Midbrain (tissue), 1 donor: Measurements from ENCODE around the gene GSX1.
"Not testable (repeated sequence)": the region's sequence is repeated elsewhere in the genome, so short reads cannot be mapped to it uniquely, and the experiment has no call there.

Experiments
- DNase-seq: peaks from one replicate; lab custom pipeline; 2025; lab: John Stamatoyannopoulos, UW

The GSX1 gene

DNA sequence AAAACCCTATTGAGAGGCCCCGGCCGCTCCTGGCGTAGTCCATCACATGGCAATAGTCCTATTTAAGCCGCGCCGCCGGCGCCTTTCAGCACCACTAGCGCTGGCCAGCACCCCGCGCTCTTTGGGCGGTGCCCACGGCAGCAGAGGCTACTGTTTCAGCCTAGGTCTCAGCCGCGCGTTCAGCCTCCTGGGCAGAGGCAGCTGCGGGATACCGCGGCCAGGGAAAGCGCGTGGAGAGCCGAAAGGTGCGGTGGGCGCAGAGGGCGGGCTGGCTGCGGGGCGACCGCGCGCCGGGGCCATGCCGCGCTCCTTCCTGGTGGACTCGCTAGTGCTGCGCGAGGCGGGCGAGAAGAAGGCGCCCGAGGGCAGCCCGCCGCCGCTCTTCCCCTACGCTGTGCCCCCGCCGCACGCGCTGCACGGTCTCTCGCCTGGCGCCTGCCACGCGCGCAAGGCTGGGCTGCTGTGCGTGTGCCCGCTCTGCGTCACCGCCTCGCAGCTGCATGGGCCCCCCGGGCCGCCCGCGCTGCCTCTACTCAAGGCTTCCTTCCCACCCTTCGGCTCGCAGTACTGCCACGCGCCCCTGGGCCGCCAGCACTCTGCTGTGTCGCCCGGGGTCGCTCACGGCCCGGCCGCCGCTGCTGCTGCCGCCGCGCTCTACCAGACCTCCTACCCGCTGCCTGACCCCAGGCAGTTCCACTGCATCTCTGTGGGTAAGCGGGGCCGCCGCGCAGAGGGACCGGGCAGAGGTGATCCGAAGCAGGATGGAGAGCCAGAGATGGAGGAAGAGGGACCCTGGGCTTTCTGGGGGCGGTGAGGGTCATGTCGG lies at the start of gene GSX1:
GSX1 (plus strand) TSS at position 91 of the 826 bp plus-strand sequence; CDS start at position 299, 208 bp downstream.
- peak; percentile 43 for DNase-seq

DNA sequence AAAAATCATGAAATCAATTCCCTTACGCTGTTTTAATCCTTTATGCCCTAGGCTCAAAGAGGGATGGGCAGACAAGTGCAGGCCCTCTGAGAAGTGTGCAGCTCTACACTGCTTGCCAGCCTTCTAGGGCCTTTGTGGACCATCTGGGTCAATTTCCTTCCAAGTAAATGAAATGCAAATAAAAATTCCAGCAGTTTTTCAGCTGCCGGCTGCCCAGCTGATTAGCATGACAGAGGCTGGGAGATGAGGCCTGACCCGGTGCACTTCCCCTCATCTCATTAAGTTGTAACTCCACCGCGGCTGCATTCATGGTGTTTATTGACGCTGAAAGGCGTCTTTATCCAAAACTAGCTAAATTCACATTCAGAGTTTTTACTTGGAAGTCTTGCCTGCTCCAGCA lies 47.5 kb upstream of the GSX1 start:
- no peak for DNase-seq

DNA sequence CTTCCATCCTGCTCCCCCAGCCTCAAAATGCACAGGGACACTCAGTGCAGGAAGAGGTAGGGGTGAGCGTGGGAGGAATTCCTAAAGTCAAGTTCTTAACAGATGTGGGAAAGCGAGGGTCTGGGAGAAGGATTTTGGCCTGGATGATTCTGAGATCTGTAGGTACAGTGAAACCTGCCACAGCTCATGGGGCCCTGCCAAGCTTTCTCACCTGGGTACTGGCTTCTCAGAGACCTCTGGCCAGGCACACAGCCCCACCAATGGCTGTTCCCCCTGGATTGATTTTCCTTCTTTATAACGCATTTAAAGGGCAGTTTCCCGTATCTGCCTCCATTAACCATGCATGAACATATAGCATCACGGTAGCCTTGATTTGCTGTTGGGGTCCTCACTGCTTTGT lies 47.0 kb upstream of the GSX1 start:
- DNase-seq: no peak

DNA sequence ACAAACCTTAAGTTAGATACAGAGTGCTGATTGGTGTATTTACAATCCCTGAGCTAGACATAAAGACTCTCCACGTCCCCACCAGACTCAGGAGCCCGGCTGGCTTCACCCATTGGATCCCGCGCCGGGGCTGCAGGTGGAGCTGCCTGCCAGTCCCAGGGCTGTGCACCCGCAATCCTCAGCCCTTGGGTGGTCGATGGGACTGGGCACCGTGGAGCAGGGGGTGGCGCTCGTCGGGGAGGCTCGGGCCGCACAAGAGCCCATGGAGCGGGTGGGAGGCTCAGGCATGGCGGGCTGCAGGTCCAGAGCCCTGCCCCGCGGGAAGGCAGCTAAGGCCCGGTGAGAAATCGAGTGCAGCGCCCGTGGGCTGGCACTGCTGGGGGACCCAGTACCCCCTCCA lies 44.1 kb upstream of the GSX1 start:
- DNase-seq: not testable (repeated sequence)

DNA sequence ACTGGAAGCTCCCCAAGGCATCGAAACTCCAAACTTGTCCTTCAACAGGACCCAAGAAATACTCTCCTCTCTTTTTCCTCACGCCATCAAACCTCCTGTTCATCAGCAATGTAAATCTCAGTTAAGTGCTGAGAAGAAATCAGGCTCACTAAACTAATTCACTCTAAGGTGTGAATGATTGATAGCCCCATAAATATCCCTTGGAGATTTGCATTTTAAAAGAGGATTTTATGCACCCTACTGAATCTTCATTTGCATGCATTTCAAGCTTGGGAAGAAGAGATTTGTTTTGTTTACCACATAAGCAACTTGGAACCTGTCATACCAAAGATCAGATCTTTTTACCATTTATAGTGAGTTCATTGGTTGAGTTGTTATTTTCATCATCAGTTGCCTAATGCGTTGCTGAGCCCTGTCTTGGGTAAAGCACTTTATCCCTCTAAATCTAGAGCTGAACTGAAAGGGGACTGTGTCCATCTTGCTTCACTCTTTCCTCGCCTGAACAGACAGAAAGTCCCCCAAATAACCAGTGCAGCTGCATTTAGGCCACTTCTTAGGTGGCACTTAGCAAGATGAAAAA lies 40.2 kb upstream of the GSX1 start:
- no peak for DNase-seq

DNA sequence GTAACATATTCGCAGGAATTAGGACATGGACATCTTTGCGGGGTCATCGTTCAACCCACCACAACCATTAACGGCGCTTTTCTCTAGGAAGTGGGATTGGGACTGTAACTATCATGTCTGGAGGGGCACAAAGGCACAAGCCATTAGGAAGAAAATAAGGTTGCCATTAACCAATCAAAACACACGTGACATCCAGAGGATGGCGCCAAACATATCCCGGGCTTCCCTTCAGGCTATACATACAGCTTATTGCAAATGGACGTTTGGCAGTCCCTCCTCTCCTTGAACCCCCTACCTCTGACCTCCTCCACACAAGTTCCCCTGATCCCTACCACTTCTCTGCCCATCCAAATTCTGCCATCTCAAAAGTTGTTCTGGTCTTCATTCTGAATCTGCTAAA lies 26.6 kb upstream of the GSX1 start:
- no peak for DNase-seq

DNA sequence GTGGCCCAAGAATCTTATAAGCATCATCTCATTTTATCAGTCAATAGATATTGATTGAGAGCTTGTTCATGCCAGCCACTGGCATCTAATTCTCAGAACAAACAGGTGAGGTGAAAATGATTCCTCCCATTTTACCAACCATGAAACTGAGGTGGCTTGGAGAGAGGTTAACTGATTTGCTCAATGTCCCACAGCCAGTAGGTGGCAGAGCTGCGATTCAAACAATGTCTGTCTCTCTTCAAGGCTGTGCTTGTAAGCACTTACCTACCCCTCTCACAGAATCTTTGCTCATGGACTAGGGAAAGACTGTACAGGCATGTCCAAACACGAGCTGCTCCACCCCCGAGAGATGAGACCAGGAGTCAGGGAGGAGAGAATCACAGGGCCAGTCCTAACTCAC lies 21.5 kb upstream of the GSX1 start:
- DNase-seq: peak; percentile 2

- DNase-seq: no peak
Measured at GRCh38 chr13:27772651-27773425, 19.4 kb upstream of the GSX1 start.

- no peak for DNase-seq
Measured at GRCh38 chr13:27774169-27774568, 18.1 kb upstream of the GSX1 start.

DNA sequence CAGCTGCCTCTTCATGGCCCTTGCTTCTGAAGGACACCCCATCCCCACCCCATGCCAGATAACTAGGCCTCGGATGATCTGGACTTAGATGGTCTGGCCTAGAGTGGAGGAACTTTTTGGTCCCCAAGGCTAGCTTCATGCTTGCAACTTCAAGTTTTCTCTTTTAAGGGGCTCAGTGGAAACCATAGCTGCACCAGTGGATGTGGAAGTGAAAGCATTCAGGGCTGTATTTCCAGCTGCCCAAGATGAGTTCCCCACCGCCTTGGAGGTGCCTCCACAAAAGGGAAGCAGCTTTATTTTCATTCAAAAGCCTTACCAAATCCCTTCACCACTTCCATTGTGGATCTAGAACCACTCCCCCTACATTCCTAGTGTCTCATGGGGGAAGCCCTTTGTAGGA lies 17.6 kb upstream of the GSX1 start:
- no peak for DNase-seq

DNA sequence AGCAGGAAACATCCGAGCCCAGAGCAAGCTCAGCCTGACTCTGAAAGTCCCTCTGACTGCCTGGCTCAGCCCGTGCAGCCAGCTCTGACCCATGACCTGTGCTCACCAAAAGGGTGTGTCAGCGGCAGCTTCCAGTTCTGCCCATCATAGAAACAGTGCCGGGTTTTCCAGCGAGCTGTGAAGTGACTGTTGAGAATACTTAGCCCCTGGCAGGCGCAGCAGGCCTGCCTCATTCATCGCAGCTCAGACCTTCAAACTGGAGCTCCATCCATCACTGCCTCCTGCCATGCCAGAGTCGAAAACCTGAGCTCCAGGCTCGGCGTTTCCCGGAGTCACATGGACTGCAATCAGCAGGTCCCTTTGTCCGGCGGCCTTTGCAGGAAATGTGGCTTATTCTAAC lies 16.3 kb upstream of the GSX1 start:
- no peak for DNase-seq

DNA sequence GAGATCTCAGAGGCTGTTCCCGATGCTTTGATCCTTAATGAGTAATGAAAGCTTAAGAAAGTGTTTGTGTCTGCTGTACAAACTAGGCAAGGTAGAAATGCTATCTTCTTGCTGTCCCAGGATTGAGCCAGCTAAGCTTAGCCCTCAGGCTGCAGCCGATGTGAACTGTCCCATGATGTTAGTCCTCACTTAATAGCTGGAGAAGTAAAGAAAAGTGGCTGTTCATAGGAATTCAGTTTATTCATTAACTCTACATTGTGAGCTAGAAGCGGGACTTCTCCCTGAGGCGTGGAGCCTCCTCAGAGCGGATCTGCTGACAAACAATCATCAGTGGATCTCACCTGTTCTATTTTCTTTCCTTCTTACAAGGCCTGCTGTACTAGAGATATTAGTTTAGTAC lies 10.1 kb upstream of the GSX1 start:
- DNase-seq: no peak

- DNase-seq: peak; percentile 45
Measured at GRCh38 chr13:27783111-27783510, 9.2 kb upstream of the GSX1 start.

- DNase-seq: no peak
Measured at GRCh38 chr13:27788271-27788670, 4.0 kb upstream of the GSX1 start.

GRCh38 chr13:27789153-27789494 lies 3.2 kb upstream of the GSX1 start:
- DNase-seq: no peak

DNA sequence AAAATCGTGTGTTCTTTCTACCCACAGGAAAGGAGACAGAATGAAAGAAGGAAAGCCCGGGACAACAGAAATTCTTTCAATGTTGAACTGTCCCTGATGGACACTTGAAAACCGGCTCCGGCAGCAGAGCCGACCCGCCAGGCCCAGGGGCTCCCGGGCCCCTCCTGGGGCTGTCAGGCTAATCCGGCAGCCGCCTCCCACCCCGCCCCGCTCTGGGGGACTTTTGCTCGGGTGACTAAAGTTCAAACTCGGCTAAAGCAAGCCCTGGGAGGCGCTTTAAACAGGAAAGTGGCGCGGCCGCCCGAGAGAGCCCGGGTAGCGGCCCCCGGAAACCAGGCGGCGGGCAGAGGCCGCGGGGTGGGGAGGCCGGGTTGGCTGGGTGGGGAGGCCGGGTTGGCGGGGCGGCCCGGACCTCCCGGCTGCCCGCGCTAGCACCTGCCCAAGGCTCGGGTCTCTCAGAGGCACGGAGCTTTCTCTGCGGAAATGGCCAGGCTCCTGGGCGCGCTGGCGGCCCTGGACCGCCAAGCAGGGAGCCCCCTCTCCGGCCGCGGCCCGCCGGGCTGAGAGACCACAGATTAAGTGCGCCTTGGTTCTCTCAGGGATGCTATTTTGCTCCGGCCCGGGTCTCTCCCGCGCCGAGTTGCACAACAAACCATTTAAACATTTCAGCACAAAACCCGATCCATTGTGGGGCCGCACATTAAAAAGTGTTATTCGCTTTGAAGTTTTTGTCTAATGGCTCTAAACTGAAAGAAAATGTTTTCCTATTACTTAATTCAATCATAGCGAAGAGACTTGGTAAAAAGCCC lies 2.6 kb upstream of the GSX1 start:
- no peak for DNase-seq

DNA sequence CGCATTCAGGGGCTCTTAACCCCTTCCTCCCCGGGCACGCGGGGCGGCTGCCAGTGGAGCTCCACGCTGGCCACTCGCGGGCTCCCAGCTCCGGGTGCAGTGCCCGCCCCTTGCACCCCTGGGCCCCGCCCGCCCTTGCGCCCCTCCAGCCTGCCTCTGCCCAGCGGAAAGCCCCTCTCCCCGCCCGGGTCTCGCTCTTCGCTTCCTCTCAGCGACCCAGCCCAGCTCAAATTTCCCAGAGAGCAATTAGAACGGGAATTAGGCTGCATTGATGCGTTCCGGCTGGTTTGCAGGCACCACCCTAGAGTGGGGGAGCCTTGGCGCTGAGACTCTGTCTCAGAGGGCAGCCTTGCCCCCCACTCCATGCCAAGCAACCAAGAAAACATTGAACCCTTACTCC lies 1.8 kb upstream of the GSX1 start:
- no peak for DNase-seq

GRCh38 chr13:27791146-27791900 lies 960 bp upstream of the GSX1 start:
- DNase-seq: no peak

DNA sequence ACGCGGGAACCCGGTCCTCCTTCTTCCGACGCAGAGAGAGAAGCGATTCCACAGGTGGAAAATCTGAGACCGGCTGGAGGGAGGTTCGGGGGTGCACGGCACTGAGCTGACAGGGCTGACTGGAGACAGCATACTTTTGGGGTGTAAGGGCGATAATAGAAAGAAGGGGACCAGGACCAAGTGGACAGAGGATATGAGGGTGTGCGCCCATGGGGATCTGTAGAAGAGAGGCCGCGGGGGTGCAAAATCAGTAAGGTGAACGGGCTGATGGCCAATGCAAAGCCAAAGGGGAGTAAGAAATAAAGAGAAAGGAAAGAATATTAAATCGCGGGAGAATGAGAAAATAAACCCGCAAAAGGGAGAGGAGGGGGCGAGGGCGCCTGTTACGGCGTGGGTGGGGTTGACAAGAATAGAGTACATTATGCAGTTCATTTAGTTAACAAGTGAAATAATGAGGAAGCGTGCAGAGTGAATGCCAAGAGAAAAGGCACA lies 336 bp upstream of the GSX1 start:
- DNase-seq: no peak

- no peak for DNase-seq
Measured at GRCh38 chr13:27793507-27794367, 1.5 kb downstream of the GSX1 start.

GRCh38 chr13:27794368-27794691 lies 2.0 kb downstream of the GSX1 start:
- no peak for DNase-seq
